Testis (tissue), 3 donors: ENCODE data around the gene TRMT61B. TPM values are rescaled to one million over a fixed set of nuclear protein-coding genes. Genes with fewer than 3 reads are reported as not detected.

Experiments
- DNase-seq: peaks from one replicate; pipeline ENCODE4 v3.0.0-alpha.2; 2019
- H3K27ac ChIP-seq, 2 donors: fragments of 200-600 bp; sonication (generic); one replicate each; pipeline ENCODE4 v1.5.1; 2019
- H3K27me3 ChIP-seq: fragments of 200-600 bp; sonication (generic); one replicate; pipeline ENCODE4 v1.5.1; 2019
- H3K36me3 ChIP-seq: fragments of 200-600 bp; sonication (generic); one replicate; pipeline ENCODE4 v1.5.1; 2017; ENCODE audit warnings: low read depth; ENCODE audit errors: missing control alignments
- H3K4me1 ChIP-seq: fragments of 200-600 bp; sonication (generic); one replicate; pipeline ENCODE4 v1.5.1; 2019
- H3K4me3 ChIP-seq, 2 donors: fragments of 200-600 bp; sonication (generic); one replicate each; pipeline ENCODE4 v1.5.1; 2017 to 2019
- H3K9me3 ChIP-seq: fragments of 200-600 bp; sonication (generic); one replicate; pipeline ENCODE4 v1.5.1; 2017
- CTCF ChIP-seq, 3 experiments: fragments of 450-650 bp in 2 of 3; fragments of 200-600 bp in 1 of 3; sonication (generic) in 1 of 3; IDR thresholded peaks; one replicate each; pipeline ENCODE4 v1.5.1; 2016 to 2019; ENCODE audit warnings: antibody characterized with exemption in 3 of 3, mild to moderate bottlenecking in 2 of 3, moderate library complexity in 1 of 3
- POLR2A ChIP-seq: fragments of 450-650 bp; IDR thresholded peaks from one replicate; pipeline ENCODE4 v1.6.1; 2017; ENCODE audit warnings: antibody characterized with exemption, mild to moderate bottlenecking, moderate library complexity
- WGBS, 2 donors: methylation state at CpG; one replicate each; pipeline ENCODE4 v1.1.5; 2018; 5-methylcytosine and 5-hydroxymethylcytosine counted together
- intact Hi-C: fragments of 100-400 bp; cut with DNase I; formaldehyde crosslinking; loops from one replicate; pipeline ENCODE4 v1.15.1; 2023; ENCODE audit warnings: low total_unique reads
- polyA plus RNA-seq: library from polyadenylated mRNA; stranded (reverse); fragments of 350-450 nt; fragmentation: Illumina TruSeq; extraction: RNeasy Lipid Tissue Mini Kit (QIAGEN cat#74804); gene quantifications from one replicate; pipeline ENCODE4 v1.2.3, GENCODE V29; 2014; ENCODE audit warnings: low read depth, low replicate concordance; ENCODE audit not compliant: insufficient read depth
- total RNA-seq, 2 donors: library from RNA; depleted of rRNA; stranded (reverse); fragments of >200 nt; gene quantifications; one replicate each; pipeline ENCODE4 v1.2.3, GENCODE V29; 2016

TRMT61B gene
- total and polyA plus RNA-seq, 3 donors from 2014 or later, result 11.1 to 14.6 (median 13.4) TPM

GRCh38 chr2:28902584-28902983 is 32.5 kb upstream of the TRMT61B start:
- Histone ChIP-seq H3K4me1 (peaks cover 7% of the 10 kb centered on the region), H3K27ac (no peak overlapping the region), H3K27me3 (no peaks in the 10 kb centered on the region), H3K9me3 (no peaks in the 10 kb centered on the region), H3K36me3 (no peaks in the 10 kb centered on the region), H3K4me3 (no peak overlapping the region)
- WGBS, 2 donors, result 89 to 92% methylated on average over 3 of the region's 3 CpGs
- DNase-seq, result no peak
- intact Hi-C loops, result no loop called here
- TF ChIP-seq CTCF (IDR thresholded peaks at IDR 0.05) (no peak), POLR2A (no peak)

- H3K4me3 ChIP-seq, result no peak overlapping the region
- no peaks in the 10 kb centered on the region for H3K27me3 ChIP-seq
- H3K9me3 ChIP-seq, result no peaks in the 10 kb centered on the region
- peaks cover 7% of the 10 kb centered on the region for H3K4me1 ChIP-seq
- DNase-seq, result no peak
- H3K36me3 ChIP-seq, result no peaks in the 10 kb centered on the region
- H3K27ac ChIP-seq, result no peak overlapping the region
- TF ChIP-seq POLR2A (no peak), CTCF (IDR thresholded peaks at IDR 0.05) (no peak)
- intact Hi-C loops, result no loop called here
- 65 to 79% methylated on average over 1 of the region's 1 CpG for WGBS, 2 donors
These were observed 31.7 kb upstream of the TRMT61B start for GRCh38 chr2:28901841-28902240.

- Histone ChIP-seq H3K36me3 (no peaks in the 10 kb centered on the region), H3K4me1 (peaks cover 10% of the 10 kb centered on the region)
- WGBS, 2 donors, result 69 to 75% methylated on average over 2 of the region's 2 CpGs
These were observed 31.1 kb upstream of the TRMT61B start for GRCh38 chr2:28901202-28901601.

GRCh38 chr2:28898048-28898447 is 27.9 kb upstream of the TRMT61B start:
- no peak for DNase-seq
- Histone ChIP-seq H3K36me3 (no peaks in the 10 kb centered on the region), H3K9me3 (no peaks in the 10 kb centered on the region), H3K27ac (no peak overlapping the region), H3K4me1 (peaks cover 19% of the 10 kb centered on the region), H3K27me3 (no peaks in the 10 kb centered on the region), H3K4me3 (no peak overlapping the region)
- intact Hi-C loops, result no loop called here
- TF ChIP-seq CTCF (IDR thresholded peaks at IDR 0.05), result no peak
- TF ChIP-seq POLR2A, result no peak
- 70 to 78% methylated on average over 1 of the region's 1 CpG for WGBS, 2 donors

More at GRCh38 chr2:28901202-28901601, 31.1 kb upstream of the TRMT61B start:
- Histone ChIP-seq H3K9me3 (no peaks in the 10 kb centered on the region), H3K27ac (no peak overlapping the region), H3K27me3 (no peaks in the 10 kb centered on the region), H3K4me3 (no peak overlapping the region)
- DNase-seq, result no peak
- intact Hi-C loops, result no loop called here
- TF ChIP-seq POLR2A (no peak), CTCF (IDR thresholded peaks at IDR 0.05) (no peak)

GRCh38 chr2:28896906-28897305 is 26.8 kb upstream of the TRMT61B start:
- WGBS, 2 donors, result 33 to 56% methylated on average over 2 of the region's 2 CpGs
- no peak for DNase-seq
- Histone ChIP-seq H3K4me1 (peaks cover 19% of the 10 kb centered on the region), H3K27me3 (no peaks in the 10 kb centered on the region), H3K36me3 (no peaks in the 10 kb centered on the region), H3K4me3 (no peak overlapping the region), H3K27ac (no peak overlapping the region), H3K9me3 (no peaks in the 10 kb centered on the region)
- no peak for TF ChIP-seq CTCF (IDR thresholded peaks at IDR 0.05)
- TF ChIP-seq POLR2A, result no peak
- intact Hi-C loops, result no loop called here
